GM23338 (cell line): Measurements from ENCODE around the gene CERS1. TPM values are rescaled to one million over a fixed set of nuclear protein-coding genes. Genes with fewer than 3 reads are reported as not detected.

Experiments
- ATAC-seq: fragments of 200-7000 bp; cut with Tn5 transposase; 3 replicates; pipeline ENCODE4 v1.9.1; 2020
- DNase-seq: peaks from one replicate; pipeline ENCODE4 v3.0.0-alpha.2; 2015; ENCODE audit warnings: low spot score
- H2AFZ ChIP-seq: fragments of 200-600 bp; sonication (generic); 2 replicates; pipeline ENCODE4 v1.8.0; 2016; ENCODE audit warnings: antibody characterized with exemption, mild to moderate bottlenecking, moderate library complexity
- H3F3A ChIP-seq: fragments of 200-600 bp; sonication (generic); replicated peaks from 2 replicates; pipeline ENCODE4 v1.8.0; 2017; ENCODE audit warnings: antibody characterized with exemption, mixed run types, low read depth
- H3K27ac ChIP-seq: fragments of 200-600 bp; sonication (generic); 2 replicates; pipeline ENCODE4 v1.6.1; 2016; ENCODE audit warnings: low read depth
- H3K27me3 ChIP-seq: fragments of 200-600 bp; sonication (generic); 2 replicates; pipeline ENCODE4 v1.8.0; 2016; ENCODE audit warnings: mild to moderate bottlenecking, mixed run types, moderate library complexity; ENCODE audit not compliant: insufficient read depth
- H3K36me3 ChIP-seq: fragments of 200-600 bp; sonication (generic); 2 replicates; pipeline ENCODE4 v1.8.0; 2016; ENCODE audit warnings: mild to moderate bottlenecking; ENCODE audit not compliant: insufficient read depth
- H3K4me1 ChIP-seq: fragments of 200-600 bp; sonication (generic); 2 replicates; pipeline ENCODE4 v1.8.0; 2016; ENCODE audit warnings: mild to moderate bottlenecking, moderate library complexity; ENCODE audit not compliant: insufficient read depth
- H3K4me2 ChIP-seq: fragments of 200-600 bp; sonication (generic); 2 replicates; pipeline ENCODE4 v1.7.1; 2017; ENCODE audit warnings: mixed run types
- H3K4me3 ChIP-seq: fragments of 200-600 bp; sonication (generic); 2 replicates; pipeline ENCODE4 v1.6.1; 2016; ENCODE audit warnings: mixed run types
- H3K79me2 ChIP-seq: fragments of 200-600 bp; sonication (generic); replicated peaks from 2 replicates; pipeline ENCODE4 v1.8.0; 2017; ENCODE audit warnings: mild to moderate bottlenecking; ENCODE audit not compliant: insufficient read depth
- H3K9me2 ChIP-seq: fragments of 200-600 bp; sonication (generic); 2 replicates; pipeline ENCODE4 v1.8.0; 2017; ENCODE audit not compliant: insufficient read depth
- H4K20me1 ChIP-seq: fragments of 200-600 bp; sonication (generic); replicated peaks from 2 replicates; pipeline ENCODE4 v1.8.0; 2017; ENCODE audit warnings: mild to moderate bottlenecking; ENCODE audit not compliant: insufficient read depth
- H3K27ac Mint-ChIP-seq: 2 replicates; pipeline ENCODE4 v1.8.0; 2020; ENCODE audit warnings: inconsistent platforms, mild to moderate bottlenecking, moderate library complexity, mixed read lengths
- H3K27me3 Mint-ChIP-seq: 3 replicates; pipeline ENCODE4 v1.8.0; 2022; ENCODE audit warnings: low read depth, mild to moderate bottlenecking, moderate library complexity, mixed read lengths, inconsistent platforms; ENCODE audit not compliant: insufficient read depth, poor library complexity
- H3K36me3 Mint-ChIP-seq: 3 replicates; pipeline ENCODE4 v1.8.0; 2021; ENCODE audit warnings: low read depth, mild to moderate bottlenecking, inconsistent platforms, moderate library complexity, mixed read lengths
- H3K4me1 Mint-ChIP-seq: 3 replicates; pipeline ENCODE4 v1.8.0; 2020; ENCODE audit warnings: mild to moderate bottlenecking, inconsistent platforms, mixed read lengths
- H3K4me3 Mint-ChIP-seq: 3 replicates; pipeline ENCODE4 v1.8.0; 2021; ENCODE audit warnings: moderate library complexity, mild to moderate bottlenecking, inconsistent platforms, mixed read lengths
- H3K9me3 Mint-ChIP-seq: 3 replicates; pipeline ENCODE4 v1.8.0; 2020; ENCODE audit warnings: moderate library complexity, mild to moderate bottlenecking, inconsistent platforms, mixed read lengths
- CREB1 ChIP-seq: fragments of 250-450 bp; sonication (Bioruptor Pico); IDR thresholded peaks from 2 replicates; pipeline ENCODE4 v1.5.0; 2020; ENCODE audit warnings: low read depth, mild to moderate bottlenecking, moderate library complexity
- EZH2 ChIP-seq: fragments of 200-600 bp; sonication (generic); IDR thresholded peaks from one replicate; pipeline ENCODE4 v1.8.0; 2017; ENCODE audit warnings: antibody characterized with exemption, mild to moderate bottlenecking, low read depth; ENCODE audit not compliant: unreplicated experiment
- EZH2phosphoT487 ChIP-seq: fragments of 200-600 bp; sonication (generic); IDR thresholded peaks from one replicate; pipeline ENCODE4 v1.8.1; 2018; ENCODE audit warnings: antibody characterized with exemption; ENCODE audit not compliant: unreplicated experiment
- JUNB ChIP-seq: IDR thresholded peaks from one replicate; pipeline ENCODE4 v1.6.1; 2016; ENCODE audit warnings: antibody characterized with exemption; ENCODE audit not compliant: unreplicated experiment
- NANOG ChIP-seq: IDR thresholded peaks from 2 replicates; pipeline ENCODE4 v1.6.1; 2016; ENCODE audit warnings: antibody characterized with exemption, borderline replicate concordance
- POLR2AphosphoS5 ChIP-seq: IDR thresholded peaks from 2 replicates; pipeline ENCODE4 v1.6.1; 2016; ENCODE audit warnings: antibody characterized with exemption, low read depth
- STAT1 ChIP-seq: IDR thresholded peaks from one replicate; pipeline ENCODE4 v1.6.1; 2016; ENCODE audit warnings: antibody characterized with exemption; ENCODE audit not compliant: unreplicated experiment
- ZNF114 ChIP-seq: fragments of 250-450 bp; sonication (Bioruptor Pico); IDR thresholded peaks from 2 replicates; pipeline ENCODE4 v1.5.0; 2020; ENCODE audit warnings: mild to moderate bottlenecking, moderate library complexity
- ZNF331 ChIP-seq: fragments of 250-450 bp; sonication (Bioruptor Pico); IDR thresholded peaks from 2 replicates; pipeline ENCODE4 v1.5.0; 2020; ENCODE audit warnings: low read depth, mild to moderate bottlenecking, moderate library complexity
- polyA plus RNA-seq: library from polyadenylated mRNA; unstranded; fragments of >200 nt; fragmentation: Nextera tagmentation; extraction: Ambion mirVana; gene quantifications from 2 replicates; pipeline ENCODE4 v1.2.1, GENCODE V29; 2016
- total RNA-seq: library from RNA; depleted of rRNA; stranded (reverse); fragments of >200 nt; shearing (Covaris generic); gene quantifications from 2 replicates; pipeline ENCODE4 v1.2.3, GENCODE V29; 2014
- TF ChIP-seq, protein P1 (sequence below): IDR thresholded peaks from 2 replicates; pipeline ENCODE4 v1.6.1; 2016; ENCODE audit warnings: antibody characterized with exemption
- TF ChIP-seq, protein P2 (sequence below): fragments of 250-450 bp; sonication (Bioruptor Pico); IDR thresholded peaks from 2 replicates; pipeline ENCODE4 v1.5.0; 2020; ENCODE audit warnings: mild to moderate bottlenecking, moderate library complexity
- TF ChIP-seq, protein P3 (sequence below): IDR thresholded peaks from one replicate; pipeline ENCODE4 v1.6.1; 2018; ENCODE audit warnings: antibody characterized with exemption; ENCODE audit not compliant: unreplicated experiment
- TF ChIP-seq, protein P4 (sequence below), 2 experiments: fragments of 200-600 bp in 1 of 2; sonication (generic) in 1 of 2; conservative IDR thresholded peaks; 2 replicates each; pipeline versions ENCODE4 v1.5.1 to v1.6.1; 2016 to 2017; ENCODE audit warnings: antibody characterized with exemption in 2 of 2, low read depth in 2 of 2, mild to moderate bottlenecking in 2 of 2, moderate library complexity in 1 of 2

Gene CERS1
- total and polyA plus RNA-seq, 2 experiments from 2014 or later: 11.1 to 12.2 TPM

DNA sequence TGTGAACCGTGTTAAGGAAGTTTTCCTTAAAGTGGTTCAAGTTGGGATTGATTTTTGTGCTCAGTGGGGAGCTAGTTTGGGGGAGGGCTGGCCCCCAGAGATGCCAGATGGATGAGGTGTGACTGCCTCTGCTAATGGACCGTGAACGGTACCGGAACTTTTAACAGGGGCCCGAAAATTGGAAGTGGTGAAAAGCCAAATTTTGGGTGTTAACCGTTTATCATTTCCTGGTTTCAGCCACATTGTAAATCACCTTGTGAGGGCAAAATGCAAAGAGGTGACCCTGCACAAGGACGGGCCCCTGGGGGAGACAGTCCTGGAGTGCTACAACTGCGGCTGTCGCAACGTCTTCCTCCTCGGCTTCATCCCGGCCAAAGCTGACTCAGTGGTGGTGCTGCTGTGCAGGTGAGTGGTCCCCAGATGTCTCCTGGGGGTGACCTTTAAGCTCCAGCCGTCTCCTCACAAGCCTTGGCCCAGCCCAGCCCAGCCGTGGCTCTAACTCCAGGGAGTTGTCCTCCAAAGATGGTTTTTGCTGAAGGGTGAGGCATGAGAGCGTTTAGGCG lies 46.0 kb downstream of the CERS1 start:
- Histone ChIP-seq H2AFZ (no peak overlapping the region), H3K27me3 (no peaks in the 10 kb centered on the region), H3F3A (peaks cover 14% of the 10 kb centered on the region), H3K4me1 (no peaks in the 10 kb centered on the region), H3K36me3 (peaks cover 37% of the 10 kb centered on the region), H3K9me2 (no peaks in the 10 kb centered on the region), H3K79me2 (peaks cover 40% of the 10 kb centered on the region), H3K4me3 (no peak overlapping the region), H3K27ac (no peak overlapping the region), H4K20me1 (peaks cover 34% of the 10 kb centered on the region), H3K4me2 (no peak overlapping the region)
- Mint-ChIP-seq H3K4me1 (peaks cover 6% of the 10 kb centered on the region), H3K27ac (peak overlapping the region; percentile 32; the same call in 1 of the 2 replicates), H3K27me3 (peaks cover 3% of the 10 kb centered on the region), H3K36me3 (peaks cover 66% of the 10 kb centered on the region), H3K4me3 (no peak overlapping the region), H3K9me3 (no peaks in the 10 kb centered on the region)
- TF ChIP-seq, protein P1, sequence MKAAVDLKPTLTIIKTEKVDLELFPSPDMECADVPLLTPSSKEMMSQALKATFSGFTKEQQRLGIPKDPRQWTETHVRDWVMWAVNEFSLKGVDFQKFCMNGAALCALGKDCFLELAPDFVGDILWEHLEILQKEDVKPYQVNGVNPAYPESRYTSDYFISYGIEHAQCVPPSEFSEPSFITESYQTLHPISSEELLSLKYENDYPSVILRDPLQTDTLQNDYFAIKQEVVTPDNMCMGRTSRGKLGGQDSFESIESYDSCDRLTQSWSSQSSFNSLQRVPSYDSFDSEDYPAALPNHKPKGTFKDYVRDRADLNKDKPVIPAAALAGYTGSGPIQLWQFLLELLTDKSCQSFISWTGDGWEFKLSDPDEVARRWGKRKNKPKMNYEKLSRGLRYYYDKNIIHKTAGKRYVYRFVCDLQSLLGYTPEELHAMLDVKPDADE: no peak
- TF ChIP-seq ZNF331 (CRISPR knock-in tag): no peak
- no peak for TF ChIP-seq NANOG
- no peak for TF ChIP-seq STAT1
- TF ChIP-seq, protein P2, sequence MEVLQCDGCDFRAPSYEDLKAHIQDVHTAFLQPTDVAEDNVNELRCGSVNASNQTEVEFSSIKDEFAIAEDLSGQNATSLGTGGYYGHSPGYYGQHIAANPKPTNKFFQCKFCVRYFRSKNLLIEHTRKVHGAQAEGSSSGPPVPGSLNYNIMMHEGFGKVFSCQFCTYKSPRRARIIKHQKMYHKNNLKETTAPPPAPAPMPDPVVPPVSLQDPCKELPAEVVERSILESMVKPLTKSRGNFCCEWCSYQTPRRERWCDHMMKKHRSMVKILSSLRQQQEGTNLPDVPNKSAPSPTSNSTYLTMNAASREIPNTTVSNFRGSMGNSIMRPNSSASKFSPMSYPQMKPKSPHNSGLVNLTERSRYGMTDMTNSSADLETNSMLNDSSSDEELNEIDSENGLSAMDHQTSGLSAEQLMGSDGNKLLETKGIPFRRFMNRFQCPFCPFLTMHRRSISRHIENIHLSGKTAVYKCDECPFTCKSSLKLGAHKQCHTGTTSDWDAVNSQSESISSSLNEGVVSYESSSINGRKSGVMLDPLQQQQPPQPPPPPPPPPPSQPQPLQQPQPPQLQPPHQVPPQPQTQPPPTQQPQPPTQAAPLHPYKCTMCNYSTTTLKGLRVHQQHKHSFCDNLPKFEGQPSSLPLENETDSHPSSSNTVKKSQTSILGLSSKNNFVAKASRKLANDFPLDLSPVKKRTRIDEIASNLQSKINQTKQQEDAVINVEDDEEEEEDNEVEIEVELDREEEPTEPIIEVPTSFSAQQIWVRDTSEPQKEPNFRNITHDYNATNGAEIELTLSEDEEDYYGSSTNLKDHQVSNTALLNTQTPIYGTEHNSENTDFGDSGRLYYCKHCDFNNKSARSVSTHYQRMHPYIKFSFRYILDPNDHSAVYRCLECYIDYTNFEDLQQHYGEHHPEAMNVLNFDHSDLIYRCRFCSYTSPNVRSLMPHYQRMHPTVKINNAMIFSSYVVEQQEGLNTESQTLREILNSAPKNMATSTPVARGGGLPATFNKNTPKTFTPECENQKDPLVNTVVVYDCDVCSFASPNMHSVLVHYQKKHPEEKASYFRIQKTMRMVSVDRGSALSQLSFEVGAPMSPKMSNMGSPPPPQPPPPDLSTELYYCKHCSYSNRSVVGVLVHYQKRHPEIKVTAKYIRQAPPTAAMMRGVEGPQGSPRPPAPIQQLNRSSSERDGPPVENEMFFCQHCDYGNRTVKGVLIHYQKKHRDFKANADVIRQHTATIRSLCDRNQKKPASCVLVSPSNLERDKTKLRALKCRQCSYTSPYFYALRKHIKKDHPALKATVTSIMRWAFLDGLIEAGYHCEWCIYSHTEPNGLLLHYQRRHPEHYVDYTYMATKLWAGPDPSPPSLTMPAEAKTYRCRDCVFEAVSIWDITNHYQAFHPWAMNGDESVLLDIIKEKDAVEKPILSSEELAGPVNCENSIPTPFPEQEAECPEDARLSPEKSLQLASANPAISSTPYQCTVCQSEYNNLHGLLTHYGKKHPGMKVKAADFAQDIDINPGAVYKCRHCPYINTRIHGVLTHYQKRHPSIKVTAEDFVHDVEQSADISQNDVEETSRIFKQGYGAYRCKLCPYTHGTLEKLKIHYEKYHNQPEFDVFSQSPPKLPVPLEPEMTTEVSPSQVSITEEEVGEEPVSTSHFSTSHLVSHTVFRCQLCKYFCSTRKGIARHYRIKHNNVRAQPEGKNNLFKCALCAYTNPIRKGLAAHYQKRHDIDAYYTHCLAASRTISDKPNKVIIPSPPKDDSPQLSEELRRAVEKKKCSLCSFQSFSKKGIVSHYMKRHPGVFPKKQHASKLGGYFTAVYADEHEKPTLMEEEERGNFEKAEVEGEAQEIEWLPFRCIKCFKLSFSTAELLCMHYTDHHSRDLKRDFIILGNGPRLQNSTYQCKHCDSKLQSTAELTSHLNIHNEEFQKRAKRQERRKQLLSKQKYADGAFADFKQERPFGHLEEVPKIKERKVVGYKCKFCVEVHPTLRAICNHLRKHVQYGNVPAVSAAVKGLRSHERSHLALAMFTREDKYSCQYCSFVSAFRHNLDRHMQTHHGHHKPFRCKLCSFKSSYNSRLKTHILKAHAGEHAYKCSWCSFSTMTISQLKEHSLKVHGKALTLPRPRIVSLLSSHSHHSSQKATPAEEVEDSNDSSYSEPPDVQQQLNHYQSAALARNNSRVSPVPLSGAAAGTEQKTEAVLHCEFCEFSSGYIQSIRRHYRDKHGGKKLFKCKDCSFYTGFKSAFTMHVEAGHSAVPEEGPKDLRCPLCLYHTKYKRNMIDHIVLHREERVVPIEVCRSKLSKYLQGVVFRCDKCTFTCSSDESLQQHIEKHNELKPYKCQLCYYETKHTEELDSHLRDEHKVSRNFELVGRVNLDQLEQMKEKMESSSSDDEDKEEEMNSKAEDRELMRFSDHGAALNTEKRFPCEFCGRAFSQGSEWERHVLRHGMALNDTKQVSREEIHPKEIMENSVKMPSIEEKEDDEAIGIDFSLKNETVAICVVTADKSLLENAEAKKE (CRISPR knock-in tag): no peak
- TF ChIP-seq EZH2: no peak
- no peak for TF ChIP-seq JUNB
- TF ChIP-seq, protein P3, sequence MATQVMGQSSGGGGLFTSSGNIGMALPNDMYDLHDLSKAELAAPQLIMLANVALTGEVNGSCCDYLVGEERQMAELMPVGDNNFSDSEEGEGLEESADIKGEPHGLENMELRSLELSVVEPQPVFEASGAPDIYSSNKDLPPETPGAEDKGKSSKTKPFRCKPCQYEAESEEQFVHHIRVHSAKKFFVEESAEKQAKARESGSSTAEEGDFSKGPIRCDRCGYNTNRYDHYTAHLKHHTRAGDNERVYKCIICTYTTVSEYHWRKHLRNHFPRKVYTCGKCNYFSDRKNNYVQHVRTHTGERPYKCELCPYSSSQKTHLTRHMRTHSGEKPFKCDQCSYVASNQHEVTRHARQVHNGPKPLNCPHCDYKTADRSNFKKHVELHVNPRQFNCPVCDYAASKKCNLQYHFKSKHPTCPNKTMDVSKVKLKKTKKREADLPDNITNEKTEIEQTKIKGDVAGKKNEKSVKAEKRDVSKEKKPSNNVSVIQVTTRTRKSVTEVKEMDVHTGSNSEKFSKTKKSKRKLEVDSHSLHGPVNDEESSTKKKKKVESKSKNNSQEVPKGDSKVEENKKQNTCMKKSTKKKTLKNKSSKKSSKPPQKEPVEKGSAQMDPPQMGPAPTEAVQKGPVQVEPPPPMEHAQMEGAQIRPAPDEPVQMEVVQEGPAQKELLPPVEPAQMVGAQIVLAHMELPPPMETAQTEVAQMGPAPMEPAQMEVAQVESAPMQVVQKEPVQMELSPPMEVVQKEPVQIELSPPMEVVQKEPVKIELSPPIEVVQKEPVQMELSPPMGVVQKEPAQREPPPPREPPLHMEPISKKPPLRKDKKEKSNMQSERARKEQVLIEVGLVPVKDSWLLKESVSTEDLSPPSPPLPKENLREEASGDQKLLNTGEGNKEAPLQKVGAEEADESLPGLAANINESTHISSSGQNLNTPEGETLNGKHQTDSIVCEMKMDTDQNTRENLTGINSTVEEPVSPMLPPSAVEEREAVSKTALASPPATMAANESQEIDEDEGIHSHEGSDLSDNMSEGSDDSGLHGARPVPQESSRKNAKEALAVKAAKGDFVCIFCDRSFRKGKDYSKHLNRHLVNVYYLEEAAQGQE: no peak
- no peak for TF ChIP-seq CREB1 (CRISPR knock-in tag)
- no peak for TF ChIP-seq ZNF114 (CRISPR knock-in tag)
- no peak for TF ChIP-seq EZH2phosphoT487
- TF ChIP-seq, protein P4, sequence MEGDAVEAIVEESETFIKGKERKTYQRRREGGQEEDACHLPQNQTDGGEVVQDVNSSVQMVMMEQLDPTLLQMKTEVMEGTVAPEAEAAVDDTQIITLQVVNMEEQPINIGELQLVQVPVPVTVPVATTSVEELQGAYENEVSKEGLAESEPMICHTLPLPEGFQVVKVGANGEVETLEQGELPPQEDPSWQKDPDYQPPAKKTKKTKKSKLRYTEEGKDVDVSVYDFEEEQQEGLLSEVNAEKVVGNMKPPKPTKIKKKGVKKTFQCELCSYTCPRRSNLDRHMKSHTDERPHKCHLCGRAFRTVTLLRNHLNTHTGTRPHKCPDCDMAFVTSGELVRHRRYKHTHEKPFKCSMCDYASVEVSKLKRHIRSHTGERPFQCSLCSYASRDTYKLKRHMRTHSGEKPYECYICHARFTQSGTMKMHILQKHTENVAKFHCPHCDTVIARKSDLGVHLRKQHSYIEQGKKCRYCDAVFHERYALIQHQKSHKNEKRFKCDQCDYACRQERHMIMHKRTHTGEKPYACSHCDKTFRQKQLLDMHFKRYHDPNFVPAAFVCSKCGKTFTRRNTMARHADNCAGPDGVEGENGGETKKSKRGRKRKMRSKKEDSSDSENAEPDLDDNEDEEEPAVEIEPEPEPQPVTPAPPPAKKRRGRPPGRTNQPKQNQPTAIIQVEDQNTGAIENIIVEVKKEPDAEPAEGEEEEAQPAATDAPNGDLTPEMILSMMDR (conservative IDR thresholded peaks at IDR 0.05; ENCODE audit: low read depth in 2 of 2): no peak
- no peak for TF ChIP-seq POLR2AphosphoS5
- DNase-seq: no peak
- ATAC-seq: no peak
